Stimulated activated CD8-positive, alpha-beta memory T cell treated with anti-CD3 and anti-CD28 coated beads, Interleukin-2, amount 100 ng/mL, for 1 hour (primary cell): ENCODE measurements around the gene RBP4.

ENCODE experiments used
- DNase-seq, 2 donors: peaks; one replicate each; pipeline ENCODE4 v3.0.0-alpha.2; 2020; ENCODE audit warnings: low read depth in 2 of 2

The RBP4 gene

GRCh38 chr10:93601146-93601773 is at the start of gene RBP4:
RBP4 (minus strand) TSS chr10:93601235; CDS start chr10:93601028, 207 bp downstream.
- no peak for DNase-seq

DNA sequence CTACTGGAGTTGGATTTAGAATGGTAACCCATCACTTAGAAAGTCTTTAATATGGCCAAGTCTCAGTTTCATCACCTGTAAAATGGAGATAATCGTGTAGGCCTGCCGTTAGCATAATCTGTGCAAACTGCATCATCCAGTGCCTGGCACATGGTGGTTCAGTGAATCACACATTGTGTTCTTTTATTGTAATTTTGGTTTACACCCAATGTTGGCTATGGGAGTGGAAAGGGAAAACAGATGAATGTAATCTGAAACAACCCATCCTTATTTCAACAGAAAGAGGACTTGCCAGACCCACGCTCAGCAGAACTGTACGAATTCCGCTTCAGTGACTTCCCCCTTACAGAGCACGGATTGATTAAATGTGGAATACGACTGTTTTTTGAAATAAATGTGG is 38.8 kb upstream of the RBP4 start:
- no peak for DNase-seq

- DNase-seq: no peak
These were observed 29.9 kb upstream of the RBP4 start for GRCh38 chr10:93630625-93631557.

DNA sequence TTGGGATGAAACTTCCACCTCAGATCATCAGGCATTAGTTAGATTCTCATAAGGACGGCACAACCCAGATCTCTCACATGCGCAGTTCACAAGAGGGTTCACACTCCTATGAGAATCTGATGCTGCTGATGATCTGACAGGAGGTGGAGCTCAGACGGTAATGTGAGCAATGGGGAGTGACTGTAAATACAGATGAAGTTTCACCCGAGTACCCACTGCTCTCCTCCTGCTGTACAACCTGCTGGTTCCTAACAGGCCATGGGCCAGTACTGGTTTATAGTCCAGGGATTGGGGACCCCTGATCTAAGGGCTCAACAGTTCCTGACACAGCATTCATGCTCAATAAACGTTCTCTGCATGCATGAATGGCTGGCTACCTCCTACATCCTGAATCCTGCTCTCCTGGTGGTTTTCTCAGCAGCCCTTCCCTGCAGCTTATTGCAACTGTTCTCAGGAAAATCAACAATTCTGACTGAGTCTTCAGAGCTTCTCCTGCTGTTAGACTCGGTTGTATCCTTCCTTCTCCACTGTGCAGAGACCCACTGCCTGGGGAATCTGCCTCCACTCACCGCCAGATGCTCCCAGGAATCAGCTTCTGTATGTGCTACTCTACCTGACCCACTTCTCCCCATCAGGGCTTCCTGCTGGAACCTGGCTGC is 28.7 kb upstream of the RBP4 start:
- DNase-seq: no peak

DNA sequence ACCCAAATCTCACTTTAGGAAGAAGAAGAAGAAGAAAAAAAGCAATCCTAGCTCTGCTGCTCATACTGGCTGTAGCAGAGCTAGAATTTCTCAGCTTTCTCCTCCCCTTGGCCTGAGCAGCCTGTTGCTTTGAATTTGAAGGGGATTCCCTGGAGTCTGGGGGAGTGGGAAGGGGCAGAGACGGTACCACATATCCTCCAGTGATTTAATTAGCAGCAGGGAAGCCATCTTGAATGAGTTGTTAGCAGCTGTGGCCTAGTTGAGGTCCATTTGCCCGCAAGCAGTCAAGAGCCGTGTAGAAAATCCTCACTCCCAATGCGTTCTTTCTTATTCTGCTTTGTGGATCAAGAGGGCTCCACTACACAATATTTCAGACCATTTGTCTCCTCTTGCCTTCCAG is 27.8 kb upstream of the RBP4 start:
- DNase-seq: no peak

GRCh38 chr10:93622942-93623341 is 21.9 kb upstream of the RBP4 start:
- no peak for DNase-seq

DNA sequence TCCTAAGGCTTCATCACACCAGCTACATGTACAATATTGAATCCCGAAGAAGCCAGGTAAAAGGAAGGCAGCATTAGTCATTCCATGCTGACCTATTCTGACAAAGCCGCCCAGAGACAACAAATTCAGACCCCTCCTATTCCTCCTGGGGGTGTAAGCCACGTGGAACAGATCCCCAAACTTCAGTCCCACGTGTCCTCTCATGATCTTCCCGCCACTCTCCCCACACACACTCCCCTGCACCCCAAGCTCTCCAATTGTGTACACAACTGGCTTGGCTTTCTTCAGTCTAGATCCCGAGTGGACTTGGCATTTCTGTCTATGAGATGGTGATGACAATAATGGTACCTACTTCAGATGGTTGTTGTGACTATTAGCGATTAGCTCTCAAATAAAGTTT is 19.9 kb upstream of the RBP4 start:
- DNase-seq: no peak

DNA sequence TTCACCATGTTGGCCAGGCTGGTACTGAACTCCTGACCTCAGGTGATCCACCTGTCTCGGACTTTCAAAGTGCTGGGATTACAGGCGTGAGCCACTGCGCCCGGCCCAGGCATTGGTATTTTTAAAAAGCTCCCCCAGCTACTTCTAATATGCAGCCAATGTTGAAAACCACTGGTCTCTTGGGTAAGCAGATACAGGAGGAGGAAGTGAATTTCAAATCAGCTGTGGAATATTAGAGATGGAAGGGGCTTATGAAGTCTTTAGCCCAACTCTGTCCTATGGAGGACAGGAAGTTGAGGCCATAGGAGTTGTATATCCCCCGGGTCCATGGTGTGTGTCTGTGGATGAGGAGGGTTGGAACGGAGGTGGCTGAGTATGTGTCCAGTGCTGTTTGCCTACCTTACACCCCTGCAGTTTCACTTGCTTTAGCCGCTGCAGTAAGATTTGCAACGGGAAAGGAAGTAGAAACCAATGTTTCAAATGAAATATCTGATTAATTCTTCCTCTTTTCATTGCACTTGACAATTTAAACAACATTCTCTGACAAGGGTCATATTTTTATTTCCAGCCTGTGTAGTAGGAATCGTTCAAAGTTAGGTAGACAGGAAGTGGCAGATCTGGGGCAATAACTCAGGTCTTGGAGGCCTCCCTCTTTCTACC is 14.7 kb upstream of the RBP4 start:
- DNase-seq: no peak

- DNase-seq: no peak
These were observed 13.2 kb upstream of the RBP4 start for GRCh38 chr10:93614101-93614825.

DNA sequence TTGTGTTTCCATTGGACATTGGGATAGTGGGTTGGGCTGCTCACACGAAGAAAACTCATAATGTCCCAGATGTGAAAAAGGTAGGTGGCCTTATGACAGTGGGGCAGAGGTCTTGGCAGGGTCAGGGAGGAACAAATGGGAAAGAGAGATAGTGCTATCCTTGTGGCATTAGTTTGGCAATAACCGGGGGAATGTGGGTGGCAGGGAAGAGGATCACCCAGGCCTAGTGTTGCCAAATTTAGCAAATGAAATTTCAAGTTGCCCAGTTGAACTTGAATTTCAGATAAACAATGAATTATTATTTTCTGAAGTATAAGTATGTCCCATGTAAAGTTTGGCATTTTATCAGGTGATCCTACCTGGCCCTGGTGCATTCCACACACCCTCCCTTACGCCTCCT is 12.1 kb upstream of the RBP4 start:
- no peak for DNase-seq

DNA sequence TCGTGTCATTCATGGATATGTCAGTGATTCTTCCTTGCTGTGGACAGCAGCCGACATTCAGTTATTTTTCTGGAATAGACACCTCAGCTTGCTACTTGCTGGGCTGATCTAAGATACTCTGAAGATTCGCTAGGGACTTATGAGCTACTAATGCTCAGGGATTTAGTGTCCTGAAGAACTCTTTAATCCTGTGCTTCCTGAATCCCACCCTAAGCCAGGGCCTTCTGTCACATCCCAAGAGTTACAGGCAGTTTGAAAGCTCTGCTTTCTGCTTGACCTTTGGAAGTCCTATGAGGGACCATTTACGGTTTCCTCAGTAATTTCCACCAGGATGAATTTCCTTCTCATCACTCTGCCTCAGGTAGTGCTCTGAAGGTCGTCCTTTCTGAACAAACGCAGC is 11.3 kb upstream of the RBP4 start, which contains the start of gene PDE6C:
PDE6C (plus strand) TSS at position 227 of the 400 bp plus-strand sequence. CDS start 189 bp downstream, outside the sequence.
- no peak for DNase-seq

GRCh38 chr10:93608421-93608820 is 7.4 kb upstream of the RBP4 start:
- no peak for DNase-seq

DNA sequence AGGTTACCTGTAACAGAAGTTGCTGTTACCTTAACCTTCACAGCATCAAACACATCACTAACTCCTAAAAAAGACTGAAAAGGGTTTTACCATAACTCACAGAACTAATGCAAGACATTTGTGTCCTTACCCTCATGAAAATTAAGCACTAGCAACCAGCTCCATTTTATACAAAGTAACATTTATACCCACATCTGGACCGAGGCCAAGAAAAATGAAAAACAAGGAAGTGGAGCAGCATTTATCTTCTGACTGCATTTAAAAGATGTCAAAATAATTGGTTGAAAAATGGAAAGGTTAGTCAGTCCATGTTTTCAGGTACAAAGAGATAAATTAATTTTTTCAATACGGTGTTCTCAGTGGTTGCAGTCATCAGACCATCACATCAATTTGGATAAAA is 3.1 kb upstream of the RBP4 start:
- DNase-seq: no peak

DNA sequence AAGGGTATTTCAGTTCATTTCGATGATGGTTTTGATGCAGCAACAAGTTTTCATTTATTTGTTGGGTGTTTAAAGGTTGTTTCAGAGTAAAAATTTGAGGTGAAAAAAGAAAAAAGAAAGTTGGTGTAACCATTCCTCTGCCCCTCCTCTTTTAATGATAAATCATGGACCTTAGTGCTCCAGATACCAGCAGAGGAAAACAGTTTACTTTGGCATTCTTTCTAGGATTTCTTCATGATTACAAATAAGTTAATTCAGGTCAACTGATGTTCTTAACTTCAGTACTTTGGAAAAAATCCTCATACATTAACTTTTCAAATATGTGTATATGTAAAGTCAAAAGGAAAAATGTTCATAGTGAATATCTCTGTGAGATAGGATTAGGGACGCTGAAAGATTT is 2.0 kb upstream of the RBP4 start:
- no peak for DNase-seq

DNA sequence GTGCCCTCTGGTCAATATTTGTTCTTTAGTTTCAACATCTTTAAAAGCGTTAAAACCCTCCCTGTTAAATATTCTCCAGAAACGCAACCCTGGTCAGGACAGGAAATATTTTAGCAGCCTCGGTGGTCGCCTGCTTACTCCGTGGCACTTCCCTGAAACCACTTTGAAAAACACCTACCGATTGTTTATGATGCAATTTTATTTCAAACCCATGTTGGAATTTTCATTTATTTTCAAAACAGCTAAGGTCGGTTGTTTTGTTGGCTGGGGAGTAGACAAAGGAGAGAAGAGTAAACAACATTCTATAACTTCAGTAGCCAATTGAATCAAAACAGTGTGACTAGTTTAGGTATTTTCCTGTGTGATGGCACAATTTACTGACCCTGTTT is 733 bp upstream of the RBP4 start:
- DNase-seq: no peak

DNA sequence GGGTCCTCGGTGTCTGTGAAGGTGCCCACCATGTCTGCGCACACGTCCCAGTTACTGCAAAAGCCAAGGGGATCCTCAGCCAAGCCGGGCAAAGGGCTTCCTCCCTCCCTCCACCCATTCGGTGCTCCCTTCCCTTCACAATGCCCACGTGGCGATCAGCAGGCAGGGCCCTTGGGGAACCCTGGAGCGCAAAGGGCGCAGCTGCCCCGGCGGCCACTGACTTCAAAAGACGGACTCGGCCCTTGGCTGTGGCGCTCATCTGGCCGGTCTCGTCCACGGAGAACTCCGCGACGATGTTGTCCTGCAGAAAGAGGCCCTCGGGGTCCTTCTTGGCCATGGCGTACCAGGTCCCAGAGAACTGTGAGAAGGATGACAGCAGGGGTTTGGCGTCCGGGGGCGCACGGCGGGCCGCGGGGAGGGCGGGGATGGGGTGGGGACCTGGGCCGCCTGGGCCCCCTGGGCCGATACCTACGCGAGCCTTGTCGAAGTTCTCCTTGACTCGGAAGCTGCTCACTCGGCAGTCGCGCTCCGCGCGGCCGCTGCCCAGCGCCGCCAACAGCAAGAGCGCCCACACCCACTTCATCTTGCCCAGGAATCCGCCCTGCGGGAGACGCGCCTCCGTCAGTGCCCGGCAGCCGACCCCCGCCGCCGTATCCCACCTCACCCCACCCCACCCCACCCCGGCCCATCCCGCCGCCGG is 439 bp downstream of the RBP4 start:
- no peak for DNase-seq

- DNase-seq: no peak
These were observed 1.3 kb downstream of the RBP4 start for GRCh38 chr10:93599778-93600177.

DNA sequence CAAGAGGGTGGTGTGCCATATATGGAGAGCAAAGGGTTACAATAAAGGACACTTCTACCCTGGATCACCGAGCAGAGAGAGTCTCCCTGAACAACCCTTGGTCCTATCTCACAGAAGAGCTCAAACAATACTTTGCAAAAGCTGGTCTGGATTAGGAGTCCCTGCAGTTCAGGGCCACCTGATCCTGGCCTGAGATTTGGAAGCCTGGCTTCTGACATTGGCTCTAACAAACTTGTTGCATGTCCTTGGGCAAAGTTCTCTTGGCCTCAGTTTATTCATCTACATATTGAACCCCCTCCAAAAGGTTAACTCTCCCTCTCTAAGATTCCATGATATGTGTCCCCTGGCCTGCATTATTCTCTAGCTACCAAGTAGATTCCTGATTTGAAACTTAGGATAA is 1.7 kb downstream of the RBP4 start:
- DNase-seq: no peak

DNA sequence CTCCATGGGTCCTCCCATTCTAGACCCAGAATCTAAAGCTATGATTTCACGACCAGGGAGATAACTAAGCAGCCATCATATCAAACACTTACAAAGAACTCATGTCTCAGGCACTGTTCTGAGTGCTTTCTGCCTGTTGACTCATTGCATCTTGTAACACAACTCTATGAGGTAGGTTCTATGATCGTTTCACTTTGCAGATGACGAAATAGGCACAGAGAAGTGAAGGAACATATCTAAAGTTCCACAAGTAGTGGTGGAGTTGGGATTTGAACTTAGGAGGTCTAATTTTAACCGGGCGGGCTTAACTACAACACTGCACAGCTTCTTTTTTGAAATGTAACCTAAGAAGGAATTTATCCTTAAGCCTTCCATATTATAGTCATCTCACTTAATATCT is 2.9 kb downstream of the RBP4 start:
- no peak for DNase-seq

DNA sequence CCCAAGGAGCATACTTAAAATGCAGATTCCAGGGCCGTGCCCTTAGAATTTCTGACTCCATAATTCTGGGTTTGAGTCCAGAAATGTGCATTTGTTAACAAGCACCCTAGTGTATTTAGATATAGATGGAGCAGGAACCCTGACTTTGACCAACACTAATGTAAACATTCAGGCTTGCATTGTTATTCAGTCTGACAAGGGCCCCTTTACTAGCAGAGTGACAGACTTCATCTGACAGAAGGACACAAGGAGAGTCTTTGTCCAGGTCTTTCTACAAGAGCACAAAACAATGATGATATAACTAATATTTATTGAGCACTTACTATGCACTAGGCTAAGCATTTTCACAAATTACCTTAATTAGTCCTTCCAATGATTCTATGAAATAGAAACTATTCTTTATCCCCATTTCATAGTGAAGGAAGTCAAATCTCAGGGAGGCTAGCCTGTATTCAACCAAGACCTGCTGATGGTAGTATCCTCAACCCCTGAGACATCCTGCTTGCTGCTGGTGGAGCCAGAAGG is 3.9 kb downstream of the RBP4 start:
- no peak for DNase-seq

DNA sequence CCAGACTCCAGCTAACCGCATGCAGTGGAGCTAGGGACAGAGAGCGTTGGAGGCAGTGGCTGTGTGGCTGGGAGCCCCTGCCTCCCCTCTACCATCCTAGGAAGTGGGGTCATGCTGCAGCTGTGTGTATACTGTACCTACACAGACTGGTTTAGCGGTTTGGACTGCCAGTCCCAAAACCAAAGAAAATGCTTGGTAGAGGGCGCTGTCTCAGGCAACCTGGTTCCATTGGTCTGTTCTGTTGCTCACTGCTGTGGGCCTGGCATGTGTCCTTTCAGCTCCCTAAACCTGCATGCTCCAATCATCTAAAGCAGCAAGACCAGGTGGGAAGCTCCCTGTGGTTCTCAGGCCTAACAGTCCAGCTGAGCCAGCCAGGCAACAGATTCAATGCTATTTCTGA is 4.5 kb downstream of the RBP4 start:
- no peak for DNase-seq
